Activated CD8-positive, alpha-beta memory T cell treated with anti-CD3 and anti-CD28 coated beads for 36 hours (primary cell): ENCODE data around the gene SCD5. TPM values are rescaled to one million over a fixed set of nuclear protein-coding genes. Genes with fewer than 3 reads are reported as not detected.

Experiments
- CTCF ChIA-PET: fragments of 350-600 bp; sonication (Branson Sonifier 250); formaldehyde crosslinking; loops from one replicate; lab custom pipeline; 2021; ENCODE audit warnings: antibody characterized with exemption; lab: Charles Lee
- POLR2A ChIA-PET: fragments of 350-600 bp; sonication (Branson Sonifier 250); formaldehyde crosslinking; loops from one replicate; lab custom pipeline; 2021; ENCODE audit warnings: antibody characterized with exemption; lab: Charles Lee
- total RNA-seq, 2 experiments: library from RNA; stranded (reverse); gene quantifications; one replicate each; pipeline ENCODE4 v1.2.3, GENCODE V29; 2021

The SCD5 gene
- total RNA-seq, 2 experiments from 2014 or later, result 7.0 to 7.1 TPM

DNA sequence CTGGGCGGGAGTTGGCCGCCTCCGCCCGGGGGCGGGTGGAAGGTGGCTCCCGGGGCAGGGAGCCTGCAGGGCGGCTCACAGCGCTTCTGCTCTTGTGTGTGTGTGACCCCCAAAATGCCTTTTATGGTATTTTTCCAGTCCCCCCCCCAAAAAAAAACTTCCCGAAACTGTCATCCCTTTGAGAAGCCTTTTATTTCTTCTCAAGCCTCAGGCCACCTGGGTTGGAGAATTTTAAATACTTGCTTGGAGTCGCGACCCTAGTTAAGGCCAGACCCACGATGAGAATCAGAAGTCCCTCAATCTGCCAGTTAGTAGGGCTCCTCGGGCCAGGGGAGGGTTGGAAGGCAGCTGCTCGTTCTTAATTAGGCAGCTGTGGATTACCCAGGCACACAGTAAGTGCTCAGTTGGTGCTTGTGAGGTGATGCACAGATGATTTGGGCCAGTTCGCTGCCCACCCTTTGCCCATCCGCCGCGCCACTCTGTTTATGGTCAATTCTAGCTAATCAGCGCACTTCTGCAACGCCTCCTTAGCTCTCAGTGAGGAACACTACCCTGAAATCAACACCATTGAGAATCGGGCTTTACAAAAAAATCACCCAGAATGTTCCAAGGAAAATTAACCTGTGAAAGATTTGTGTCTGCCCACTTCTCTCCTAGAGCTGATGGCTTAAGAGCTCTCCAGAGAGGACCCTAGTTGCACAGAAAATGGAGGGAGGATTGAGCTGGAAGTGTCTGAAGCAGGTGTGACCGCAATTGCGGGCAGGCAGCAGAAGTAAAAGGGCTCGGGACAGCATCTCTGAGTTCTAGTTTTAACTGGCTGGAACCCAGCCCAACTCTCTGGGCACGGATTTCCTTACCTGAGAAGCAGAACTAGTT lies 648 bp upstream of the SCD5 start:
- ChIA-PET POLR2A (interaction anchor here (0.5 to 1.2 kb wide), 5 partner anchors 66 to 330 kb away, joined by 3 to 7 read pairs (median 5); partner anchors contain the start of gene THAP9), CTCF (interaction anchor here (1.1 kb wide), 1 partner anchor 362 kb away, joined by 3 read pairs; no protein-coding TSS in a partner anchor)

DNA sequence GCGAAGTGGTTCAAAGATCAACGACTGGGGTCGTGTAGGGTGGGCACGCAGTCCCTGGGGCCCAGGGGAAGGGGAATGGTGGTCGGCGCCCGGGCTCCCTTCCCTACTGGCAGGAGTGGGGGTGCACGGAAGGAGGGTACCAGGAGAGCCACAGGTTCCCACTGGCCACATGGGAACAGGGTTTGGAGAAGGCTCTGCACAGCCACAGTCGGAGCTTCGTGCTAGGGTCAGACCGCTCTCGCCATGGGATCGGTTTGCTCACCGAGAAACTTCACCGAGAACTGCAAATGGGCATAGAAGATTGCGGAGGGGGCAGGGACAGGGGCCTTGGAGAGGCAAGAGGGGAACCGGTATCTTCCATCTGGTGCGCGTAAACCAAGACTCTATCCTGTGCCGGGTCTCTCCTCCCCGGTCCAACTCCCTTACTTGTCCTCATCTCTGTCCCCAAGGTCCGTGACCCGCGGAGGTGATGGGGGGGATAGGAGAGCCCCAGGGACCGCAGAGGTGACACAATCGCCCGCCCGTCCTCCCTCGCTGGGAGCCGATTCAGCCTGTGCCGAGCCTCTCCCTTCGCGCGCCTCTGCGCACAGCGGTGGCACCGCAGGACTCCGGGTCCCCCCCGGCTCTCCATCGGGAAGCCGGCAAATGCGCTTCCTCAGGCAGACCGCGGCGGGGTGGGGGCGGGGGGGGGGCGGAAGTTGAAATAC lies 1.0 kb downstream of the SCD5 start:
- POLR2A ChIA-PET, result interaction anchor here (0.6 kb wide), 1 partner anchor 68 kb away, joined by 4 read pairs; no protein-coding TSS in a partner anchor
- CTCF ChIA-PET, result interaction anchor here (1.1 kb wide), 1 partner anchor 360 kb away, joined by 3 read pairs; no protein-coding TSS in a partner anchor

DNA sequence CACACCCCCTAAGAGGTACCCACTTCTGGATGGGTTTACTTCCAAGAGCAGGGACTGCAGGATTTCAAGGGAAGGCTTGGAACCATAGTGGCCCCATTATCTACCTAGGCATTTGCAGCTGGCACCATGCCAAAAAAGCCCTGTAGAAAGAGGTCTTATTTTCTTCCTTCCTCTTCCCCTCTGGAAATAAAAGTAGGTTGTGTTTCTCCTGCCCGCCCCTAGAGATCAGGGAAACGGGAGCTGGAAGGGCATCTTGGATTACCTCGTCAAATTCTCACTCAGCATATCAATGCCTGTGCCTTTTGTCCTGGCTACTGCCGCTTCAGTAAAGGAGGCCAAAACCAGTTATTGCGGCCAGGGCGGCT lies 1.6 kb downstream of the SCD5 start:
- ChIA-PET POLR2A (no interaction called here), CTCF (interaction anchor here (0.9 kb wide), 1 partner anchor 58 kb away, joined by 3 read pairs; no protein-coding TSS in a partner anchor)

DNA sequence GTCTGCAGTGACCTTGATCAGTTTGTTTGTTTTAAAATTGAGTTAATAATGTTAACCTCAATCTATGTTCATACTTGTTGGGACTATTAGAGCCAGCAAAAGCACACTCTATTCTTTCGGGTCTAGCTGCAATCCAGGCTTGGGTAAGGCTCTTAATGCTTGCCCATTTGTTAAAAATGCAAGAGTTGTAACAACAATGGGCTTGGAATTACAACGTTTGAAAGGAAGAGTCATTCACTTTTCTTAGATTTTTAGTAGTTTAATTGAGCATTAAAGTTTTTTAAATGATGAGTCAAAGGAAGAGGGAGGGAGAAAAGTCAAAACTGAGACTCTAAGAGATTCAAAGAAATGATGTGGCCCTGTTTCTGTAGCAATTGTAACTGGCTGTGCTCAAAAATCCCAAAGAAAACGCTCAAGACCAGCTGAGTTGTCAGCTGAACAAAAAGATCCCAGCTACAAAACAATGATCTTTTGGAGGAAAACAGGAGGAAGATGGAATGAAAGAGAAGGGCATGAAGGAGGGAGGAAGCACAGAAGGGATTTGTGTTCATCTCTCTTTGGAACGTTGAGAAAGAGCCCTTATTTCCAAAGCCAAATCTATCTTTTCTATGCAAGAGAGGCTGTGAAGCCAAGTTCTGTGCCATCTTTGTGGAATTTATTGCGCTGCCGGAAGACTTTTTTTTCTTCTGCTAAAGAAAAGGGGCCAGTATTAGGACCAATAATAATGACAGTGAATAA lies 5.5 kb downstream of the SCD5 start:
- ChIA-PET POLR2A (no interaction called here), CTCF (no interaction called here)

DNA sequence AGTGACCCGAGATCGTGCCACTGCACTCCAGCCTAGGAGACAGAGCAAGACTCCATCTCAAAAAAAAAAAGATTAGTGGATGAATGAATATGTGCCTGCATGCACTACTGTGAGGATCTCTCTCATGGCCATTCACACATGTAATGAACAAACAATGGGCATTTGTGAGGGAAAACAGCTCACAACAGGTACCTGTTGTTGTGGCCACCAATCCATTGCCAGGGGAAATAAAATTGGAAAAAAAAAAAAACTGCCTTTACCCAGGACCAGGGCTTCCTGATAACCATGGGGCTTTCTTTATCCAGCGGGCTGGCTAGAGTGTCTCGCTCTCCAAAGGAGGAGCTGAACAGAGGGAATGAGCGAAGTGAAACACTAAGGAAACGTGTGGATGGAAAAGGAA lies 7.4 kb downstream of the SCD5 start:
- ChIA-PET CTCF (no interaction called here), POLR2A (no interaction called here)

DNA sequence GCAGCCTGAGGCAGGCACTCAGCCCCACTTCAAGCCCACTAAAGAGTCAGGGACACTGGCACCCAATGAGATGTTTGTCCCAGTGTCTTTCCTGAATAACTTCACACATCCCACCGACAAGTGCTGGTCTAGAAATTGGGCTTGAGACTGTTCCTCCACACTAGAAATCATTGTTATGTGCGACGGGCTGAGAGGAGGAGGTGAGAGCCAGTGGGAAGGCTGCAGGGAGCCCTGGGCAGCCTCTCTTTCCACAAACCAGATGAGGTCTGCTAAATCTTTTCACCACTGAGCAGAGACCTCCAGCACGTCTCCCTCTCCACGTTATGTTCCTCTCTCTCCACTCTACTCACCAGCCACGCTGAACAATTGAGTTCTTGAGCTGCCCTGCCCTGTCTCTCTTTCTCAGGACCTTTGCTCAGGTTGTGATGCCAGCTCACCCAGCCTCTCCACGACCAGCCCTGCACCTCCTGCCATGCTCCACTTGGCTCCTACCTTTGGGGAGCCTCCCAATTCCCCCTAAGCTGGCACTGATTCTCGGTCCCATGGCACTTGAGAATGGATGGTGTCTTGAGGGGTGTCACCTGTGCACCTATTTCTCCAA lies 8.4 kb downstream of the SCD5 start:
- ChIA-PET POLR2A (interaction anchor here (0.7 kb wide), 1 partner anchor 12 kb away, joined by 4 read pairs; no protein-coding TSS in a partner anchor), CTCF (no interaction called here)

DNA sequence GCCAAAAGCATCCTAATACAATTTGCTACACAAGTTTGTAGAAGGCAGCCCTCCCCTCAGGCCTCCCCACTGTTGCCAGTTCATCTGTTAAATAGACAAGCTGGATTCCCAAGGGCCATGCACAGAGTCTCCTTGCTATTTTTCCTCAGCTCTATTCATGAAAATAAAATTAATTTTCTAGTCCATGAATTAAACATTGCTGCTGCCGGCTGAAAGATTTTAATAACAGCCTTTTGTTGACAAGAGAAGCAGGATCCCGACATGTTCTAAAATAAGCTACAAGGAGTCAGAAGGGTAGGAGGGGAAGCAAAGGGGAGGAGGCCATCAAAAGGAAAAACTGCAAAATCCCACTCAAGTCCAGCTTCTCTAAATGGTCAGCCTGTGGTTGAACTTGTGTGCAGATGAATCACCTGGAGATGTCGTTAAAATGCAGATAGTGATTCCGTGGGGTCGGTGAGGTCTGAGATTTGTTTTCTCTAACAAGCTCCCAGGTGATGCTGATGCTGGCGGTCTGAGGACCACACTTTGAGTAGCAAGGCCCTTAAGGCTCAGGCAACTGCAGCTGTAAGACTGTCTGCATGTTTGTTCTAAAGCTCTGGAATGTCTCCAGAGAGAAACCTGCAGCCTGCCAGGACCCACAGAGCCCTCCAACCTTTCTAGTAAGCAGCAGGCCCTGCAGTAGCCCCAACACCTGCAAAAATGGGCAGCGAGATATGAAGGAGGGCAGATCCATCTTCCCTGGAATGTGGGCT lies 9.4 kb downstream of the SCD5 start:
- ChIA-PET POLR2A (no interaction called here), CTCF (no interaction called here)

DNA sequence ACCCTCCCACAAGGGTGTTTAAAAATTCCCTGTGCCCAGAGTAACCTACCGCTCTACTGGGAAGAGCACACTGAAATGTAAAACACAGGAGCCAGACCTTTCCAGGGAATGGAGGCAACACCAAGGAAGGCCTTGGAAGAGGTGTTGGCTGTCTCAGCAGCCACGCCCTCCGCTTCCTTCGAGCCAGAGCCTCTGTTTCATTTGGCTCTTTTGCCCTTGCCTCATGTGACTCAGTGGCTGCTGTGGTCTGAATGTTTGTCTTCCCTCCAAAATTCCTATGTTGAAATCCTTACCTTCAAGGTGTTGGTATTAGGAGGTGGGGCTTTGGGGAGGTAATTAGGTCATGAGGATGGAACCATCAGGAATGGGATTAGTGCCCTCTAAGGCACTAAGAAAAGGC lies 11.3 kb downstream of the SCD5 start:
- POLR2A ChIA-PET, result no interaction called here
- CTCF ChIA-PET, result no interaction called here

DNA sequence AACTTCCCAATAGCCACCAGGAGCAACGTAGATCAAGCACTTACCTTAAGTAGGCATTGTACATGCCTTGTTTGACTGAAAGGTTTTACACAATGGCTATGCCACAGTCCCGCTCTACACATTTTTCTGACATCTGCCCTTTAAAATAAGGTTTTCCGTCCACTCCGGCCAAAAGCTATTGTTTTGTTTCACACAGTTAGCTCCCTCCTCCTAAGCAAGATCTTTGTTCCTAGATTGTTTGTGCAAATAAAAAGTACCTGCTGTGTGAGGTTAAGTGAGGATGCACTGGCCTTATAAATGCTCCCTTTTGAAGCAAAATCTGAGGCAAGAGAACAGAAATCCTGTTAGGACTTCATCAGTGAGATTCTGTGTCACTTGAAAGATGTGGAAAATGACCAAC lies 11.8 kb downstream of the SCD5 start:
- ChIA-PET POLR2A (no interaction called here), CTCF (no interaction called here)

DNA sequence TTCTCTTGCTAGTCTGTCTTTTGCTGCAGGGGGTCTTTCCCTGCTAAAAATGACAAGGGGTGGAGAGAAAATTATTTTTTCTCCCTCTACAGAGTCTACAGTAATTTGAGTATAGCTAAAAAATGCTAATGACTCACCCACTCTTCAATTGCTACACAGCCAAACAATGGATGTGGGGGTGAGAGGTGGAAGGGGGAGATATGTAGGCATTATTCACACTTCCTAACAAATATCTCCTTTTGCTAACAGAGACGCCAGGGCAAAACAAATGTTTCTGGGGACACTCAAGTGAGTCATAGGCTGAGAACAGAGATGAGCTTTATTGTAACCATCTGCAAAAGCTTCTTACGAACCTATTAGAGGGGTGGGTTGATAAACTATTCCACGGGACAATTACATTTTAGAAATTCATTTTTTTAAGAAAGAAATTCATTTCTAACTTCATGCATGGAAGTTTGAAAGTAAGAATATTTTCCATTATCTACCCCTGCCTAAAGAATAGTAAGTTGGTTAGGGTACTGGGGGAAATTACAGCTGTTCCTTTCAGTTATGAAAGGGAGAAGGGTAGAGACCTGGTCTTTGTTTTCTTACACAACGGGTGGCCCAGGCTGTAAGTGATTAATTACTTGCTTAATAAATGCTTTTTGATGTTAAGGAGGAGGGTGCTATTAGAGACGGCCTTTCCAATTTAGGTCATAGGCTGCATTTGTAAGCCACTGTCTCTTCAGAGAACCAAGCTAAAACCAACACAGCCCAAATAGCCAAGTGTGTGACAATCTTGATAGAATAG lies 12.8 kb downstream of the SCD5 start:
- POLR2A ChIA-PET, result no interaction called here
- CTCF ChIA-PET, result no interaction called here

DNA sequence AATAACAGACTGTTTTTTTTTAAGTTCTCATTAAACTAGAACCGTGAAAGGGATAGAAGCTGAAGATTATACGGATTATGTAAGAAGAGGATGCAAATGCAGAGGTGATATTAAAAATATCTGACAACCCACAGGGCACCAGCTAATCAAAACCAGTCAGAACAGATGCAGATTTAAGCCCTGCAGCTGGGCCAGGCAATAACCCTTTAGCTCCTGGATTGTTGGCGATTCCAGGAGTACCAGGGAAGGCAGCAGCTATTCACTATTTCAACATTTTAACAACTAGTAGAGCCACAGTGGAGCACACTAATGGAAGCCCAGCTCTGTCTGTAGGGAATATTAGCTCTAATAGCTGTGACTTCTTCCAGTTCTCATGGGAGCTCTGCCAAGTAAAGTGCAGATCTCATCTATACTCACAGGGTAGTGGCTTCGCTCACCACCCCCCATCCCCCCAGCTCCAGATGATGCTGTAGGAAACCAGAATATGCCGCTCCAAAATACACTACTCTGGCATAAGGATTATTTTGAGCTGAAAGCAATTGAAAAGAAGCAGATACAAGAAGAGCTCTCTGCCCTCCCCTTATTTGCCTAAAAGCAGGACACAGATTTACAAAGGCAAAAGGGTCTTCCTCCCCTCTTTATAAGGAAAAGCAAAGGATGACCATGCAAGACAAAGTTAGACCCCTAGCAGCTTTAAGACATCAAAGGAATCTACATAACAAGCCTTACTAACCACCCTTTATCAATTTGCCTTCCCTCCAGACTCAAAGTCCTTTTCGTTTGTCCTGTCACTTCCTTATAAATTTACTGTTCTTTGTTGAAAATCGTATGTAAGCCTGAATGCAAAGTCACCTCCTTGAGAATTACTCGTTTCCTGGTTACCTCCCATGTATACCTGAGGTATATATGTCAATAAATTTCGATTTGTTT lies 13.7 kb downstream of the SCD5 start:
- ChIA-PET POLR2A (no interaction called here), CTCF (no interaction called here)

DNA sequence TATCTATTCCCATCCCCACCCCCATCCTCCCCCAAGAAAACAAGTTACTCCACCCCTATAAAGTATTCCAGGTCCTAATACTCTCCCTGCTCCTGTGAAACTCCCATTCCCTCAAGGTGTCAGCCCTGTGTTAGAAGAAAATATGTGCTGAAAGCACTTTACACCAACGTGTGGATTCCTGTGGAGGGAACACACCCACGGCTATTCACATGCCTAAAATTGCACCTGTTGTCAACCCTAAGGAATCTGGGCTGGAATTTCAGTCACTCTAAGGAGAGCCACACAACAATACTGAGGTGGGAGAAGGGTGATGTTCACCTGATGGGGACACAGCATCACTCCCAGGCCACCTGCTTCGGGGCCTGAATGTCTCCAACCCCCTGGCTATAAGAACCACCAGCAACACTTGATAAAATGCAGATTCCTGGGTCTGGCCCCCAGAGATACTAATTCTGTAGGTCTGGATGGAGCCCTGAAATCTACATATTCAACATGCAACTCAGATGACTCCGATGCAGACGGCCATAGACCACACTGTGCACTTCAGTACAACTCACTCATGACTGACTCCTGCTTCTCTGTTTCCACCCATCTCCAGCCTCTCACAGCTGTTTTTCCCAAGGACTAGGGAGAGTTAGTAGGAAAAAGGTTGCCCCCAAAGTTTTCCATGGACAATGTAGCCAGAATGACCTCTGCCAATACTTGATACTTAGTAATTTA lies 15.8 kb downstream of the SCD5 start:
- CTCF ChIA-PET, result interaction anchor here (0.5 kb wide), 1 partner anchor 251 kb away, joined by 4 read pairs; no protein-coding TSS in a partner anchor
- POLR2A ChIA-PET, result no interaction called here

DNA sequence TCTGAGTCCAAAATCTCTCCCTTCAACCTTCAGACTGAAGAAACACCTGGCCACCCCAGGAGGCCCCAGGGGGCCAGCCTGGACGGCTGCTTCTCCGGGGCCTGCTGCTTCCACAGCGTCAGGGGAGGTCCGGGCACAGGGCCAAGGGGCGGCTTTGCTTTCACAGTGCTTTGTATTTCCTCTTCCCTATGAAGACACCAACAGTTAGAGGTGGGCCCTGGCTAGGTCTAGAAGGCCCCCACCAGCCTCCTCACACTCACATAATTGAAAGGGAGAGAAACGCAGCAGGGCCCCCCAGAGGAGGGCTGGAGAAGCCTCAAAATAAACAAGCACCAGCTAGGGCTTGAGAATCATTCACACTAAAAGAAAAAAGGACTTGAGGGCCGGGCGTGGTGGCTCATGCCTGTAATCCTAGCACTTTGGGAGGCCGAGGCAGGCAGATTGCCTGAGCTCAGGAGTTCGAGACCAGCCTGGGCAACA lies 17.8 kb downstream of the SCD5 start:
- CTCF ChIA-PET, result no interaction called here
- POLR2A ChIA-PET, result no interaction called here

DNA sequence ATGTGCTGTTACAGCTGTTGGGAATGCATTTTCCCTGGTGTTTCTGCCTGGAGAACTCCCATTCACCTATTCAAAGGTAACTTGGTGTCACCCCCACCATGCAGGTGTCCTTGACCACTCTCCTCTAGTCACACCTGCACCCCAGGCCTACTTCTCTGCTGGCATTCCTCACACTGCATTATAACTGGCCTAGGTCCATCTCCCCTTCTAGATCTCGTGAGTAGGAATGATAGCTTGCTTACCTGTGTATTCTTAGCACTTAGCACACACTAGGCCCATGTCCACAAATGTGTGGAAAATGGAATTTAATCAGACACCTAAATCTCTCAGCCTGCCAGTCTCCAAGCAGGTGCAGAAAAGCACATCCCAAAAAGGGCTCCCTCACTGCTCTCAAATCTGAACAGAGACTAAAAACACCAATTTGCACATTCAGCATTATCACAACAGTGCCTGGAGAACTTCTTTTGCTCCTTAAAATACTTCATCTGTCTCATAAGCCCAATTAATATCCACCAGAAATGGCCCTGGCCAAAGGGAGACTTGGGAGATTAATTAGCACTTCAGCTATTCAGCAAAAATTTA lies 18.3 kb downstream of the SCD5 start:
- ChIA-PET POLR2A (no interaction called here), CTCF (no interaction called here)

DNA sequence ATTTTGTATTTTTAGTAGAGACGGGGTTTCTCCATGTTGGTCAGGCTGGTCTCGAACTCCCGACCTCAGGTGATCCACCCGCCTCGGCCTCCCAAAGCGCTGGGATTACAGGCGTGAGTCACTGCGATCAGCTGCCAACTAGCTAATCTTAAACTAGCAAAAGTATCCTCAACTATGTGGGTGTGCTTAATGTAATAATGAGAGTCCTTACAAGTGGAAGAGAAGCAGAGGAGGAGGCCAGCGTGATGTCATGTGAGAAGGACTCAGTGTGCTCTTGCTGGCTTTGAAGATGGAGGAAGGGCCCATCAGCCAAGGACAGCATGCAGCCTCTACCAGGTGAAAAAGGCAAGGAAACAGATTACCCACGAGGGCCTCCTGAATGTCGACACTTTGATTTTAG lies 19.6 kb downstream of the SCD5 start:
- ChIA-PET POLR2A (no interaction called here), CTCF (no interaction called here)
